Colon (tissue), 2 donors: ENCODE data around the gene ULK1.
"Not testable (repeated sequence)": the region's sequence is repeated elsewhere in the genome, so short reads cannot be mapped to it uniquely, and the experiment has no call there.

Experiments used
- FAIRE-seq: peaks from 2 replicates; lab custom pipeline; 2012; peaks lifted over from hg19 to GRCh38; lab: Jason Lieb, UNC
- donor health status: control.
- donor health status: control.

Gene ULK1

GRCh38 chr12:131943876-131944275 is 49.5 kb downstream of the ULK1 start:
- FAIRE-seq, result no peak

GRCh38 chr12:131944601-131945251 is 50.3 kb downstream of the ULK1 start:
- no peak for FAIRE-seq

GRCh38 chr12:131946757-131947156 is 52.3 kb downstream of the ULK1 start:
- FAIRE-seq, result no peak

- FAIRE-seq, result no peak
Measured at GRCh38 chr12:131947482-131948027, 53.1 kb downstream of the ULK1 start.

- no peak for FAIRE-seq
Measured at GRCh38 chr12:131948166-131948712, 53.8 kb downstream of the ULK1 start.

GRCh38 chr12:131948713-131949430 is 54.5 kb downstream of the ULK1 start:
- FAIRE-seq, result not testable (repeated sequence)

- FAIRE-seq, result no peak
Measured at GRCh38 chr12:131949431-131950181, 55.2 kb downstream of the ULK1 start, which contains the start of gene EP400. Gene EP400, plus strand, starts transcription at chr12:131949942. Its CDS starts 10,678 bp downstream, at chr12:131960620.

GRCh38 chr12:131950182-131950913 is 55.9 kb downstream of the ULK1 start:
- no peak for FAIRE-seq

GRCh38 chr12:131953810-131954209 is 59.4 kb downstream of the ULK1 start:
- FAIRE-seq, result not testable (repeated sequence)

- FAIRE-seq, result not testable (repeated sequence)
Measured at GRCh38 chr12:131954460-131954859, 60.0 kb downstream of the ULK1 start.

GRCh38 chr12:131959116-131959515 is 64.7 kb downstream of the ULK1 start:
- no peak for FAIRE-seq

GRCh38 chr12:131959641-131960589 is 65.5 kb downstream of the ULK1 start:
- FAIRE-seq, result no peak

- not testable (repeated sequence) for FAIRE-seq
Measured at GRCh38 chr12:131960590-131961325, 66.3 kb downstream of the ULK1 start.

GRCh38 chr12:131961328-131961727 is 66.9 kb downstream of the ULK1 start:
- not testable (repeated sequence) for FAIRE-seq

- FAIRE-seq, result no peak
Measured at GRCh38 chr12:131962069-131962468, 67.6 kb downstream of the ULK1 start.

GRCh38 chr12:131963381-131963780 is 69.0 kb downstream of the ULK1 start:
- no peak for FAIRE-seq

- no peak for FAIRE-seq
Measured at GRCh38 chr12:131965073-131965472, 70.7 kb downstream of the ULK1 start.

GRCh38 chr12:131971226-131971625 is 76.8 kb downstream of the ULK1 start:
- no peak for FAIRE-seq
